ENCODE measurements around the gene FRAS1.

- TF ChIP-seq, protein P1, sequence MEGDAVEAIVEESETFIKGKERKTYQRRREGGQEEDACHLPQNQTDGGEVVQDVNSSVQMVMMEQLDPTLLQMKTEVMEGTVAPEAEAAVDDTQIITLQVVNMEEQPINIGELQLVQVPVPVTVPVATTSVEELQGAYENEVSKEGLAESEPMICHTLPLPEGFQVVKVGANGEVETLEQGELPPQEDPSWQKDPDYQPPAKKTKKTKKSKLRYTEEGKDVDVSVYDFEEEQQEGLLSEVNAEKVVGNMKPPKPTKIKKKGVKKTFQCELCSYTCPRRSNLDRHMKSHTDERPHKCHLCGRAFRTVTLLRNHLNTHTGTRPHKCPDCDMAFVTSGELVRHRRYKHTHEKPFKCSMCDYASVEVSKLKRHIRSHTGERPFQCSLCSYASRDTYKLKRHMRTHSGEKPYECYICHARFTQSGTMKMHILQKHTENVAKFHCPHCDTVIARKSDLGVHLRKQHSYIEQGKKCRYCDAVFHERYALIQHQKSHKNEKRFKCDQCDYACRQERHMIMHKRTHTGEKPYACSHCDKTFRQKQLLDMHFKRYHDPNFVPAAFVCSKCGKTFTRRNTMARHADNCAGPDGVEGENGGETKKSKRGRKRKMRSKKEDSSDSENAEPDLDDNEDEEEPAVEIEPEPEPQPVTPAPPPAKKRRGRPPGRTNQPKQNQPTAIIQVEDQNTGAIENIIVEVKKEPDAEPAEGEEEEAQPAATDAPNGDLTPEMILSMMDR (IDR thresholded peaks at IDR 0.05): no peak
- TF ChIP-seq POLR2AphosphoS5 (IDR thresholded peaks at IDR 0.05; ENCODE audit: low read depth, low read length): no peak
- no peak for TF ChIP-seq TCF7L2 (IDR thresholded peaks at IDR 0.05; ENCODE audit: low read depth, low read length)
- TF ChIP-seq REST (IDR thresholded peaks at IDR 0.05; ENCODE audit: insufficient read depth in 1 of 2, low read depth in 2 of 2, low read length in 1 of 2): no peak
- TF ChIP-seq SIN3A (IDR thresholded peaks at IDR 0.05; ENCODE audit: borderline replicate concordance, insufficient read depth, low read depth, low read length): no peak
These were observed 353.1 kb downstream of the FRAS1 start for GRCh38 chr4:78410225-78410624.

Measured in Panc1 (cell line).